ENCODE data around the gene LEMD3.
"Not testable (repeated sequence)": the region's sequence is repeated elsewhere in the genome, so short reads cannot be mapped to it uniquely, and the experiment has no call there.

The LEMD3 gene

DNA sequence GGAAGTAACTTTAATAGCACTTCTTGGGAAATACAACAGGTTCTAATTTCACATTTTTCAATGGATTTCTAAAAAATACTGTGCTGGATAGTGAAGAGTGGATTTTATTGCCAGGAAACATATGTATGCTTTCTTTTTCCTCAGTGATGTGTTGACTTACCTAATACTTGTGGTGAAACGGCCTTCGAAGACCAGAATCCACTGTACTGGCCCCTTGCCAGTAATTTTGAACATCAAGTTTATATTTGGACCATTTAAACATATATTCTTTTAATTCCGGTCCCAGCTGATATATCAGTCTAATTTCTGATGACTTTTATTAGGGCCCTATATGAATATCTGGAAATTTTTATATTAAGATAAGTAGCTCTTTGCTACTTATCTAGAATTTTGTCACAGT lies 110.9 kb downstream of the LEMD3 start:
- no peak for DNase-seq

- no peak for DNase-seq
These were observed 113.5 kb downstream of the LEMD3 start for GRCh38 chr12:65282840-65283239.

DNA sequence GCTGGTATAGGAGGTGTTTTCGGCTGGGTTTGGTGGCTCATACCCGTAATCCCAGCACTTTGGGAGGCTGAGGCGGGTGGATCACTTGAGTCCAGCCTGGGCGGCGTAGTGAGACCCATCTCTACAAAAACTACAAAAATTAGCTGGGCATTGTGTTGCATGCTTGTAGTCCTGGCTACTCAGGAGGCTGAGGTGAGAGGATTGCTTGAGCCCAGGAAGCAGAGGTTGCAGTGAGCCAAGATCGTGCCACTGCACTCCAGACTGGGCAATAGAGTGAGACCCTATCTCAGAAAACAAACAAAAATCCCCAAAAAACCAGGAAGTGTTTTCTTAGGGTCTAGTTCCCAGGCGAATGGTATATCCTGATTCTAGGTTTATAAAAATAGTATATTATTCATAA lies 116.1 kb downstream of the LEMD3 start:
- DNase-seq = not testable (repeated sequence)

- DNase-seq = no peak
These were observed 118.0 kb downstream of the LEMD3 start for GRCh38 chr12:65287426-65287825.

- no peak for DNase-seq
These were observed 122.9 kb downstream of the LEMD3 start for GRCh38 chr12:65292241-65292640.

- no peak for DNase-seq
These were observed 124.4 kb downstream of the LEMD3 start for GRCh38 chr12:65293735-65294134.

- DNase-seq = no peak
These were observed 125.4 kb downstream of the LEMD3 start for GRCh38 chr12:65294641-65295262.

DNA sequence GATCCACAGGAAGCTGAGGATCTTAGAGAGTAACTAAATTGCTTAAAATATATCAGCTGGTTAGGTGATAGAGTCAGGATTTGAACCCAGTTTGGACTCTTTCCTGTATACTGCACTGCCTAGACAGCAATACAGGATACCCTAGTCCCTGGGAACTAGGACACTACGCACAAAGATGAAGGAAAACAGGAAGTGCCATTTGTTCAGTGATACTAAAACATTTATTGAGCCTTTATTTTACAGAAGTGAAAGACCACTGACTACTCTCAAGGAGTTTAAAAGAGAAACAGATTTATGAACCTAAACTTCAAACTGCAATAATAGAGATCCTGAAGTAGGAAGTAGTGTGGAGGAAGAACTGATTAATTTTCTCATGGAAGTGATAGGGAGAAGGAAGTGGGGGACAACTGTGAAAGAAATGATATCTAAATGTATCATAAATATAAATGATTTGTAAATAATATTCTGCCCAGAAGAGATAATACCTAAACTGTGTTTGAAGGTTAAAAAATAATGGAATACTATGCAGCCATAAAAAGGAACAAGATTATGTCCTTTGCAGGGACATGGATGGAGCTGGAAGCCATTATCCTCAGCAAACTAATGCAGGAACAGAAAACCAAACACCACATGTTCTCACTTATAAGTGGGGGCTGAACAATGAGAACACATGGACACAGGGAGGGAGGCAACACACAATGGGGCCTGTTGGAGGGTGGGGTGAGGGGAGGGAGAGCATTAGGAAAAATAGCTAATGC lies 127.3 kb downstream of the LEMD3 start:
- DNase-seq = no peak
